Activated CD8-positive, alpha-beta memory T cell treated with anti-CD3 and anti-CD28 coated beads, Interleukin-2, amount 10 ng/mL, durations not matched to agents 7 days and 5 days (primary cell): ENCODE data around the gene TCERG1L. TPM values are rescaled to one million over a fixed set of nuclear protein-coding genes. Genes with fewer than 3 reads are reported as not detected.

Experiments
- ATAC-seq: fragments of 150-1000 bp; cut with Tn5 transposase; one replicate; pipeline ENCODE4 v1.10.0; 2021; ENCODE audit warnings: moderate library complexity
- CTCF ChIA-PET: fragments of 350-600 bp; sonication (Branson Sonifier 250); formaldehyde crosslinking; loops from one replicate; lab custom pipeline; 2021; ENCODE audit warnings: antibody characterized with exemption; lab: Charles Lee
- DNase-seq: peaks from one replicate; pipeline ENCODE4 v3.0.0-alpha.2; 2020
- H3K27ac Mint-ChIP-seq: one replicate; pipeline ENCODE4 v1.8.0; 2021; ENCODE audit warnings: mild to moderate bottlenecking, mixed read lengths
- H3K27me3 Mint-ChIP-seq: one replicate; pipeline ENCODE4 v1.8.0; 2021; ENCODE audit warnings: mixed read lengths
- H3K36me3 Mint-ChIP-seq: one replicate; pipeline ENCODE4 v1.8.0; 2021; ENCODE audit warnings: mild to moderate bottlenecking, mixed read lengths
- H3K4me1 Mint-ChIP-seq: one replicate; pipeline ENCODE4 v1.8.0; 2021; ENCODE audit warnings: mixed read lengths
- H3K4me3 Mint-ChIP-seq: one replicate; pipeline ENCODE4 v1.8.0; 2021; ENCODE audit warnings: mild to moderate bottlenecking, moderate library complexity, mixed read lengths
- H3K9me3 Mint-ChIP-seq: one replicate; pipeline ENCODE4 v1.8.0; 2022; ENCODE audit warnings: low read depth, mixed read lengths
- total RNA-seq, 2 experiments: library from RNA; stranded (reverse); gene quantifications; one replicate each; pipeline ENCODE4 v1.2.3, GENCODE V29; 2021

Gene TCERG1L, protein sequence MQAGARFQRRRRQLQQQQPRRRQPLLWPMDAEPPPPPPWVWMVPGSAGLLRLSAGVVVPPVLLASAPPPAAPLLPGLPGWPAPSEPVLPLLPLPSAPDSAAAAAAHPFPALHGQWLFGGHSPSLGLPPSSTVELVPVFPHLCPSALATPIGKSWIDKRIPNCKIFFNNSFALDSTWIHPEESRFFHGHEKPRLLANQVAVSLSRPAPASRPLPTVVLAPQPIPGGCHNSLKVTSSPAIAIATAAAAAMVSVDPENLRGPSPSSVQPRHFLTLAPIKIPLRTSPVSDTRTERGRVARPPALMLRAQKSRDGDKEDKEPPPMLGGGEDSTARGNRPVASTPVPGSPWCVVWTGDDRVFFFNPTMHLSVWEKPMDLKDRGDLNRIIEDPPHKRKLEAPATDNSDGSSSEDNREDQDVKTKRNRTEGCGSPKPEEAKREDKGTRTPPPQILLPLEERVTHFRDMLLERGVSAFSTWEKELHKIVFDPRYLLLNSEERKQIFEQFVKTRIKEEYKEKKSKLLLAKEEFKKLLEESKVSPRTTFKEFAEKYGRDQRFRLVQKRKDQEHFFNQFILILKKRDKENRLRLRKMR
- total RNA-seq: under 1 TPM; 0.20 to 0.49 TPM

DNA sequence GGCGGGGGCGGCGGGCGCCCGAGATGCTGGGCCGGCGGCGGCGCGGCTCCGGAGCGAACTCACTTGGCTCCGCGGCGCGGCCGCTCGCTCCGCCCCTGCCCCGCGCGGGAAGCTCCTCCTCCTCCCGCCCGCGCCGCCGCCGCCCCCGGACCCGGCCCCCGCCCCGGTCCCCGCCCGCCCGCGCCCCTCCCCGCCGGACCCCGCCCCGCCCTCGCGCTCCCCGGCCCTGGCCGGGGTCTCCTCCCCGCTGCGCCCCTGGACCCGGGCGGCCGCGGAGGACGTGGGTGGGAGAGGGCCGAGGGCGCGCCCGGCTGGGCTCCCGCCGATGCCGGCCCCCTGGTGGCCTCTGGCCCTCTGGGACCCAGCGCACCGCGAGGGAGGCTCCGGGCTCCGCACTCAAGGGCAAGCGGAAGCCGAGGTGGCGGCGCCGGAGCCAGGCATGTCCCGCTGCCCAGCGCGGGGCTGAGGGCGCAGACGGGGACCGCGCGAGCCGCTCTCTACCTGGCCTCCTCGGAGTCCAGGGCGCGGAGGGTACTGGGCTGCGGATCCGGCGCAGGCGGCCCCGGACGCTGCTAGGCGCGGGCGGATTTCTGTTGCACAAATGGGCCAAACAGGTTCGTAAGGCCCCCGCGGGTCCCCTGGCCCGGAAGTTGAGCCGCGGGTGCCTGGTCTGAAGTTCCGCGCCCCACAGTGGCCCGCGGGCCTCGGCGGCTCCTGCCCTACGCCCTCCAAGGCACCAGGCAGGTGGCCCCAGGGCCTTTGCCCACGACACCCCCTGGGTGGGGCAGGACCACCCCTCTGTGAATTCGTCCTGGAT, at the start of gene TCERG1L:
TSS of gene TCERG1L (minus strand) at position 61 of the 817 bp plus-strand sequence. CDS start 86 bp downstream, outside the sequence.
- no peak for DNase-seq
- Mint-ChIP-seq H3K27me3 (peaks cover 24% of the 10 kb centered on the region), H3K27ac (peak within 1 kb of the TSS; percentile 57), H3K9me3 (no peaks in the 10 kb centered on the region), H3K4me3 (peak within 1 kb of the TSS; percentile 52), H3K36me3 (no peaks in the 10 kb centered on the region), H3K4me1 (peaks cover 18% of the 10 kb centered on the region)
- peak; percentile 69 for ATAC-seq
- CTCF ChIA-PET: no interaction called here

DNA sequence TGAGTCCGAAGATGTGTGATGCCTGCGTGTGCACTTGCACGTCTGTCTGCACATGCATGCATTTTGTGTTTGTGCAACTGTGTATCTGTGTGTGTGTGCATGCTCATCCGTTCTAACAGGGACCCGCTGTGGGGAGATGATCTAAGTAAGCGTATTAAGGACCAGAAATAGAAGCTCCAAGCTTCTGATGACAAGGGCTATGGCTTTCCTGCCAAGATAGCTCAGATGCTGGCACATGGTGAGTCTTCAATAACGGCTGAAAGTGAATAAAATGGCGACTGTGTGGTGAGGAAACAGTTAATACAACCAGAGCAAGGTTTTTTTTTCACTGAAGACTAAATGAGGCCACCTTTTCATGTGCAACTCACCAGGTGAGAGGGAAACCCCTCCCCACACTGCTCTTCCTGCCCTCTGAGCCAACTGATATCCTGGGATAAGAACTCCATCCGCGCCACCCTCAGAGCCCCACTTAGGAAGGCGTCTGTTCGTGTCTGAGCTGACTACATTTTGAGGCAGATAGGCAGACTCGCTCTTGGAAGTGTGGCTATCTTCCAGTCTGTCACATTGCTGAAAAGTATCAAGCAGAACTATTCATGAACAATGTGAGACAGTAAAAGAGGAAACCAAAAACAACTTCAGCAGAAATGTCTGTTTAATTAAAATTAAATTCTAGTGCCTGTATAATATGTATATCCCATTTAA, 47.4 kb upstream of the TCERG1L start:
- Mint-ChIP-seq H3K9me3 (no peaks in the 10 kb centered on the region), H3K27me3 (no peaks in the 10 kb centered on the region), H3K4me1 (no peaks in the 10 kb centered on the region), H3K4me3 (no peak overlapping the region), H3K27ac (no peak overlapping the region), H3K36me3 (no peaks in the 10 kb centered on the region)
- DNase-seq (no peak), ATAC-seq (no peak)
- CTCF ChIA-PET: no interaction called here

DNA sequence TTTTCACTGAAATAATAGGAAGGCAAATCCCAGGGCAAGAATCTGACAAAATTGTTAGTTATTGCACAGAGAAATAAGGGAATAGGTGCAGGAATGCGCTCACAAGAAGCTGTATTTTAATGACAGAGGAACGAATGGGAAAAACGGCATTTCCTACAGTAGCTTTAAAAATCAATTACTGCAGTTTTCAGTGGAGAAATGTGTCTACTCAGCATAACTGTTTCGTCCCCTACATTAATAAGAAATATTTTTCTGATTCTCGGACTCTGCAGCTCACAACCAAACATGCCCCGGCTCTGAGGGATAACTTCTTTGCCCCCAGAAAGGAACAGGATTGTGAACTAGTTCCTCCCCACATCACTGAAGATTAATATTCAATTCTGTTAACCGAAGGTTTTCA, 44.9 kb upstream of the TCERG1L start:
- DNase-seq: no peak
- H3K4me1 Mint-ChIP-seq: no peaks in the 10 kb centered on the region
- ATAC-seq: no peak
- no peaks in the 10 kb centered on the region for H3K36me3 Mint-ChIP-seq
- H3K27ac Mint-ChIP-seq: no peak overlapping the region
- no peaks in the 10 kb centered on the region for H3K27me3 Mint-ChIP-seq
- H3K9me3 Mint-ChIP-seq: no peaks in the 10 kb centered on the region
- CTCF ChIA-PET: interaction anchor here (1.0 kb wide), 1 partner anchor 11 kb away, joined by 3 read pairs; no protein-coding TSS in a partner anchor
- H3K4me3 Mint-ChIP-seq: no peak overlapping the region

DNA sequence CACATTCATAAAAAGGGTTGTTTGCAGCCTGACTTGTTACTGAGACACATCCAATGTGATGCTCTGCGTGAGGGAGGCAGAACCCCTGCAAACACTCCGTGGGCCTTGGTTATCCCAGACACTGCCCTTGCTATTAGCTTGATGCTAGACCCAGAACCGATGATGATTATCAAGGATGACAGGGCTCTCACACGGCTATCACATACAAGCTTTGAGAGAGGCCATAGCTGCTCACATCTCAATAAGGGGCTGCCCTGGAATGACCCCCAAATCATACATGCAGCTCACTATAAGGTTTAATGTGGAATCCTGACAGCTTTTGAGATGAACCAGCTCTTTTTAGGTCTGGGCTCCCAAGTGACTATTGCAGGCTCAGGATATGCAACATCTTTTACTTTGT, 44.4 kb upstream of the TCERG1L start:
- Mint-ChIP-seq H3K4me3 (no peak overlapping the region), H3K27me3 (no peaks in the 10 kb centered on the region), H3K4me1 (no peaks in the 10 kb centered on the region), H3K36me3 (no peaks in the 10 kb centered on the region), H3K27ac (no peak overlapping the region), H3K9me3 (no peaks in the 10 kb centered on the region)
- CTCF ChIA-PET: interaction anchor here (1.0 kb wide), 1 partner anchor 11 kb away, joined by 3 read pairs; no protein-coding TSS in a partner anchor
- ATAC-seq (no peak), DNase-seq (no peak)

DNA sequence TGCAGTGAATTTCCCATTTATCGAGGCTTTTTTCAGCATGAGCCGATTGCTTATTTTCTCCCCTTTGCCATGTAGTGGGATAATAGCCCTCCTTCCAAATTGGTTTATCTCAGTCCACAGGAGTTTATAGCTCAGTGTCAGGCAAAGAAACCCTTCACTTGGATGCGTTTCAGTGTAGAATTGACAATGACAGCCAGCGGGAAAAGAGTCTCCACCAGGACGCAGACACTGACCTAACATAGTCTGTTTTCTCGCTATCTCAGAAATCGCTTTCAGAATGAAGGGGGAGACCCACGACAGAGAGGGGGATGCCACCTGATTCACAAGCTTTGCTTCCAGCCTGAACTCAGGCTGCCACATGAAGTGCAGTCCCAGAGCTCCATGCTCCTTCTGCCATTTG, 43.5 kb upstream of the TCERG1L start:
- CTCF ChIA-PET: no interaction called here
- H3K27ac Mint-ChIP-seq: no peak overlapping the region
- H3K9me3 Mint-ChIP-seq: no peaks in the 10 kb centered on the region

DNA sequence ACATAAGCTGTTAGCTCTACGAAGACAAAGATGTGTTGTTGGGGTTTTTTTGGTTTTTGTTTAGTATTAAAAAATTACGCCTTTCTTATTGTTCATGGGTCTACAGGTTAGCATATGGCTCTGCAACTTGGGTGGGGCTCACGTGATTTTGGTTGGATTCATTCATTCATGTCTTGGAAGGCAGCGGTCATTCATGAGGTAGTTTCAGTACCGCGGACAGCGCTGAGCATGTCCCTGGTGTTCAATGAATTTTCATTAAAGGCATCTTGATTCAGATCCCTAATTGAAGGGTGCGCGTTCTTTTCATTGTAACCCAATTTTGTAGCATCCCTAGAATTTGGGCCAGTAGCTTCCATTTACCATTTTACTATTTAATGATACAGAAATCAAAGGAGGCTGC, 42.9 kb upstream of the TCERG1L start:
- H3K36me3 Mint-ChIP-seq: no peaks in the 10 kb centered on the region
- H3K4me1 Mint-ChIP-seq: no peaks in the 10 kb centered on the region
- CTCF ChIA-PET: no interaction called here
- no peak for DNase-seq
- no peak overlapping the region for H3K27ac Mint-ChIP-seq
- no peaks in the 10 kb centered on the region for H3K9me3 Mint-ChIP-seq
- no peak overlapping the region for H3K4me3 Mint-ChIP-seq
- H3K27me3 Mint-ChIP-seq: no peaks in the 10 kb centered on the region
- no peak for ATAC-seq

More for the DNA sequence above, 43.5 kb upstream of the TCERG1L start:
- DNase-seq (no peak), ATAC-seq (no peak)
- no peaks in the 10 kb centered on the region for H3K4me1 Mint-ChIP-seq
- H3K4me3 Mint-ChIP-seq: no peak overlapping the region
- no peaks in the 10 kb centered on the region for H3K27me3 Mint-ChIP-seq
- no peaks in the 10 kb centered on the region for H3K36me3 Mint-ChIP-seq

DNA sequence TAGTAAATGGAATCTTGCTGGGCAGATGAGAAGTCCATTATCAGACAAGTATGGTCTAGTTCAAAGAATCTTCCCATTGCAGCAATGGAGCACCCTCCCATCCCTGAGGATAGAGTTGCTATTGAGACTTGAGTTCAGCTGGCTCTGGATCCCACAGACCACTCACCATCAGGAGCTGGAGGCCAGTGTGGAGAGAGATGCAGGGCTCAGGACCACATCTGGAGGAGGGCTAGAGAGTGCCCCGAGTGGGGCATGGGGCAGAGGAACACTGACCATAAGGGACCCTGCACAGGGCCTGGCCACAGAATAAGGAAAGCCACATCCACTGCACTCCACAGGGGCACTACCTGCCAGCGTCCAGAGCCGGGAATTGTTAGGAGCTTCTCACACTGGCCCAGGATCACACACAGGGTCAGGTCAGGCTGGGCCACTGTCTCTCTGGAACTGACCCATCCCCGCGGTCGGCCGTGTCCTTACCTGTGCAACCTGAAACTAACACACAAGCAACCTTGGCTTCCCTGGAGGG, 41.3 kb upstream of the TCERG1L start:
- CTCF ChIA-PET: no interaction called here
- Mint-ChIP-seq H3K9me3 (no peaks in the 10 kb centered on the region), H3K4me1 (no peaks in the 10 kb centered on the region), H3K4me3 (no peak overlapping the region), H3K36me3 (no peaks in the 10 kb centered on the region), H3K27me3 (no peaks in the 10 kb centered on the region), H3K27ac (no peak overlapping the region)
- no peak for ATAC-seq
- DNase-seq: no peak

DNA sequence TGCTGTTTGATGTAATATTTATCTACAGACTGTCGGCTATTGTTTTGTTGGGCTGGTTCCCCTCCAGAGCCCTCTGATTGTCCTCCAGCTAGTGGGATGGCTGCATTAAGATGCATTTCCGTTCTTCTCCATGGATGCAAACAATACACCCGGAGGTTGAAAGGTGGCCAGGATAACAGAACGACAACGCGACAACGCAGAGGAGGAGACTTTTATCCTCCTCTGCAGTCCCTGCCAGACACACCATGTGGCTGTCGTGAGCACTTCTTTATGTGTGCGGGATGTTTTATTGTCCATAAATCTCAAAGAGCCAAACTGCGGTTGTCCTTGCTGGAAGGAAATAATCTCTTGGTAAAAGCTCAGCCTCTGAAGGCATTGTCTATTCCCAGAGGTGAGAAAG, 39.1 kb upstream of the TCERG1L start:
- Mint-ChIP-seq H3K36me3 (no peaks in the 10 kb centered on the region), H3K4me1 (no peaks in the 10 kb centered on the region), H3K9me3 (peaks cover 3% of the 10 kb centered on the region), H3K4me3 (no peak overlapping the region), H3K27ac (no peak overlapping the region), H3K27me3 (no peaks in the 10 kb centered on the region)
- no peak for DNase-seq
- ATAC-seq: no peak
- CTCF ChIA-PET: no interaction called here

DNA sequence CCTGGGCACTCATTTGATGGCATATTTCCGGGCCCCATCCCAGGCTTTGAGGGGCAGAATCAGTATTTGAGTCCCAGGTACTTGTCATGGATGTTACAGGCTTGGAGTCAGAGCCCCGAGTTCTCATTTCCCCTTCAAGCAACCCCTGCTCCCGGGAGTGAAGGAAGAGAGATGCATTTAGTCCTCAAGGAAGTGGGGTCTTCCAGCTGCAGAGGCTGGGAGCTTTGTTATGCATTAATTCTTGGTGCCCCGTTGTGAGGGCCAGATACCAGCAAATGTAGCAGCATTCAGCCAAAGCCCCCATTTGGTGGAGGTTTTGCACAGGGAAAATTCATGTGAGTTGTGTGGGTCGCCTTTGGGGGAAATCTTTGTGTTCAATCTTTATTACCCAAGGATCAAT, 38.7 kb upstream of the TCERG1L start:
- no peaks in the 10 kb centered on the region for H3K36me3 Mint-ChIP-seq
- DNase-seq: no peak
- no peaks in the 10 kb centered on the region for H3K4me1 Mint-ChIP-seq
- H3K27ac Mint-ChIP-seq: no peak overlapping the region
- CTCF ChIA-PET: no interaction called here
- no peaks in the 10 kb centered on the region for H3K27me3 Mint-ChIP-seq
- H3K4me3 Mint-ChIP-seq: no peak overlapping the region
- peaks cover 5% of the 10 kb centered on the region for H3K9me3 Mint-ChIP-seq
- no peak for ATAC-seq

DNA sequence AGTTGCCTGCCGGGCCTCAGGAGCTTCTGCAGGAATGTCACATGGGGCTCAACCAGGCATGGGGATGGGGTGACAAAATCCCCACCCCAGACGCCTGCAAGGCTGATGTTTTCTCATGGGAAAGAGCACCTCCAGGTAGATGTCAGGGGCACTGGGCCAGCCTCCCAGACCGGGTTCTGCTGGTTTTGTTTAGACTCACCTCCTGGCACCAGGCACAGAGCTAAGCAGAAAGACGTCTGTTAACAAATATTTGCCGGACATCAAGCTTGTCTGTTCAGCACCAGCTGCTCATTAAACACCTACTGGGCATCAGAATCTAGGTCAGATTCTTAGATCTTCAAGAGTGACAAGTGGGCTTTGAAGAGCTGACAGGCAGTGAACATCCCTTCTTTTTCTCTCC, 34.9 kb upstream of the TCERG1L start:
- Mint-ChIP-seq H3K27me3 (no peaks in the 10 kb centered on the region), H3K36me3 (no peaks in the 10 kb centered on the region), H3K27ac (no peak overlapping the region), H3K4me3 (no peak overlapping the region), H3K4me1 (no peaks in the 10 kb centered on the region), H3K9me3 (peaks cover 5% of the 10 kb centered on the region)
- CTCF ChIA-PET: no interaction called here
- no peak for DNase-seq
- ATAC-seq: no peak

DNA sequence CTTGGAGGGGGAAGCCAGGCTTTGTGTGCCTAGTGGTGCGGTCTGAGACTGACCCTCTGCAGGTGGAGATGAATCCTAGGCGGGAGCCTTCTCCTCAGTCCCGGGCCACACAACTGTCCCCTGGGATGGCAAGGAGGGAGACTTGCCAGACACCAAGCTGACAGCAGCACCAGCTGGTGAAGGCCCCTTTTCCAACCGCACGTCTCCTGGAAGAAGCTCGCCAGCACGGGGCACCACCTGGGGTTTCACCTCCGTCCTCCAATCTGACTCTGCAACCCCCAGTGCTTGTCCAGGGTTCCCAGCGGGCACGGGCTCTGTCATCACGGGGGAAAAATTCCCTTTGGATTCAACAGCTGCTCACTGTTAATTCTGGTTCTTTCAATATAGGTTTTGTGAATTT, 34.2 kb upstream of the TCERG1L start:
- H3K36me3 Mint-ChIP-seq: no peaks in the 10 kb centered on the region
- H3K4me1 Mint-ChIP-seq: no peaks in the 10 kb centered on the region
- no peak overlapping the region for H3K27ac Mint-ChIP-seq
- peaks cover 7% of the 10 kb centered on the region for H3K9me3 Mint-ChIP-seq
- CTCF ChIA-PET: no interaction called here
- H3K4me3 Mint-ChIP-seq: no peak overlapping the region
- no peak for ATAC-seq
- H3K27me3 Mint-ChIP-seq: no peaks in the 10 kb centered on the region
- DNase-seq: no peak

DNA sequence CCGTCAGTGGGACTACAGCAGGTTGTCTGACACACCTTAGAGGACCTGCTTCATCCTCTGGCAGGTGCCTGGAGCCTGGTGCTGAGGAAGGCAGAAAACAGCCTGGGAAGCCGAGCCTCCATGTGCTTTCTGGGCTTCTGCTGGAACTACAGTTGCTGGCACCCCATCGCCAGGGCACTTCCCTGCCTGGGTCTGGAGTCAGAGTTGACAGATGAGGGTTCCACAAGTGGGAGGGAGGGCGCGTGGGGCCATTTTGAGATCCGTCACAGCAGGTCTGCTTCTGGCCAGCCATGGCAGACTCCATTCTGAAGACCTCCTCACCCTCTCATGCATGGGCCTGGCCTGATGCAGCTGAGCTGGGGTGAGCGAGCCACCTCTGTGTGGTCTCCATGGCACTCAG, 33.2 kb upstream of the TCERG1L start:
- Mint-ChIP-seq H3K27ac (no peak overlapping the region), H3K36me3 (no peaks in the 10 kb centered on the region), H3K4me1 (no peaks in the 10 kb centered on the region), H3K4me3 (no peak overlapping the region), H3K9me3 (peaks cover 11% of the 10 kb centered on the region), H3K27me3 (no peaks in the 10 kb centered on the region)
- ATAC-seq (no peak), DNase-seq (no peak)
- CTCF ChIA-PET: no interaction called here

DNA sequence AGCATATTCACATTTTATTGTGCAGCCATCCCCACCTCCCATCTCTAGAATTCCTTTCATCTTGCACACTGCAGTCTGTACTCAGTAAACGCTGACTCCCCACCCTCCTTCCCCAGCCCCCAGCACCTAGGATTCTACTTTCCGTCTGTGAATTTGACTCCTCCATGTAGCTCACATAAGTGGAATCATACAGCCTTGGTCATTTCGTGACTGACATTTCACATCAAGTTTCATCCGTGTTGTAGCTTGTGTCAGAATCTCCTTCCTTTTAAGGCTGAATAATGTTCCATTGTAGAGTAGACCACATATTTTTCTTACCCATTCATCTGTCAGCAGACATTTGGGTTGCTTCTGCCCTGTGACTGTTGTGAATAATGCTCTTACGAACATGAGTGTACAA, 26.2 kb upstream of the TCERG1L start:
- H3K4me1 Mint-ChIP-seq: no peaks in the 10 kb centered on the region
- no peaks in the 10 kb centered on the region for H3K36me3 Mint-ChIP-seq
- CTCF ChIA-PET: no interaction called here
- DNase-seq: no peak
- H3K9me3 Mint-ChIP-seq: peaks cover 11% of the 10 kb centered on the region
- no peak overlapping the region for H3K4me3 Mint-ChIP-seq
- ATAC-seq: no peak
- H3K27ac Mint-ChIP-seq: no peak overlapping the region
- H3K27me3 Mint-ChIP-seq: no peaks in the 10 kb centered on the region
